Muscle layer of colon (tissue), 2 donors: ENCODE measurements around the gene GABARAP.
A peak's percentile ranks its signal among the peaks of the same experiment; 100 is the strongest.

ENCODE experiments used
- H3K27ac ChIP-seq: one replicate; pipeline ENCODE4 v1.7.0; 2013; ENCODE audit warnings: low read depth, mild to moderate bottlenecking, low read length, moderate library complexity
- H3K27me3 ChIP-seq, 2 donors: one replicate each; pipeline ENCODE4 v1.7.0; 2013; ENCODE audit warnings: low read length in 2 of 2, mild to moderate bottlenecking in 2 of 2; ENCODE audit not compliant: insufficient read depth in 2 of 2, control insufficient read depth in 1 of 2
- H3K36me3 ChIP-seq: one replicate; pipeline ENCODE4 v1.7.0; 2013; ENCODE audit warnings: mild to moderate bottlenecking, low read length; ENCODE audit not compliant: insufficient read depth
- H3K4me1 ChIP-seq: one replicate; pipeline ENCODE4 v1.7.0; 2013; ENCODE audit warnings: mild to moderate bottlenecking, low read length; ENCODE audit not compliant: insufficient read depth
- H3K4me3 ChIP-seq, 2 donors: one replicate each; pipeline ENCODE4 v1.7.0; 2013; ENCODE audit warnings: low read length in 2 of 2, low read depth in 1 of 2, mild to moderate bottlenecking in 1 of 2, moderate library complexity in 1 of 2
- H3K9ac ChIP-seq: one replicate; pipeline ENCODE4 v1.7.0; 2013; ENCODE audit warnings: low read length
- H3K9me3 ChIP-seq: one replicate; pipeline ENCODE4 v1.7.0; 2013; ENCODE audit warnings: mild to moderate bottlenecking, low read length
- donor health status: abdominal sarcoma.
- donor health status: Adenocarcinoma of cecum.

GABARAP gene

DNA sequence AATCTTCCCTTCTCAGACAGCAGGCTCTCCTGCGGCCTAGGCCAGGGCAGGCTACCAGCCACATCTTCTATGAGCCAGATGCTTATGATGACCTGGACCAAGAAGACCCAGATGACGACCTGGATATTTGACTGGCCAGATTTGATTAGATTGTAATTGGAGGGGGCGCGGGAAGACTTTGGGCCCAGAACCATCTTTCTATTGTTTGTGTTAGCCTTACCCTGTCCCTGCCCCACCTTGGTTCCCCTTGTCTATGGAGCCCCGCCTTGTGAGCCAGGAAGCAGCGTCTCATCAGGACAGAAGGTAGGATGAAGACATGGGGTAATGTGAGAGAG, 17.3 kb upstream of the GABARAP start:
- no peak overlapping the region for H3K4me3 ChIP-seq
- no peak overlapping the region for H3K27ac ChIP-seq
- H3K27me3 ChIP-seq, result peaks cover 31 to 39% of the 10 kb centered on the region in 2 donors
- H3K9me3 ChIP-seq, result no peaks in the 10 kb centered on the region
- no peaks in the 10 kb centered on the region for H3K4me1 ChIP-seq
- peaks cover 28% of the 10 kb centered on the region for H3K36me3 ChIP-seq
- no peak overlapping the region for H3K9ac ChIP-seq

DNA sequence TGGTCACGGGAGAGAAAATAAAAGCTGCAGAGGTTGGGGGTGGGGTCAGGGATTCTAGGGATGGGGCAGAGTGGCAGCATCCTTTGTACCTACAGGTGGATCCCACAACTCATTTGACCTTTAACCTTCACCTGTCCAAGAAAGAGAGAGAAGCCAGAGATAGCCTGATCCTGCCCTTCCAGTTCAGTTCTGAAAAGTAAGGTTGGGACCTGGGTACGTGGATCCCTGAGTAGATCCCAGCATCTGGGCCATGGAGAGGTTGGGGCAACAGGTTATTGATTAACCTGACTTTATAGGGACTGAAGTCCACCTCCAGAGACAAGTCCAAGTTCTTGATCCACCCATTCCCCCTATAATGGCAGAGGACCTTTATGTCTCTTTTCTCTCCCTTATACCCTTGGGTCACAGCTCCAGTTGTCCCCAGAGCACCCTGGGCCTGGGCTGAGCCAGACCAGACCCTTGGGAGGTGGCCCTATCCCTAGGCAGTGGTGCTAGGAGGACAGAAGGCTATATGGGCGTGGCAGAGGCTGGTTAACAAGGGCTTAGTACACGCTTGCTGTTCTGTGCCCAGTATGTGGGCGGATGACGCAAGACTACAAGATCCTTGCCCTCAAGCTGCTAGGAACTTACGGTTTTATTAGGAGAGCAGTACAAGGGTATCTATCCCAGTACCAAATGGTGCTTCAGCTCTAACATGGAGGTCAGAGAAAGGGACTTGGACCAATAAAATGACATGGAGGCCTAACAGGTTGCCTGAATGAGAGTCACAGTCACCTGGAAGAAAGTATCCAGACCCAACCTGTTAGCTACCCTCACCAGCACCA, 16.7 kb upstream of the GABARAP start:
- H3K4me1 ChIP-seq, result no peaks in the 10 kb centered on the region
- no peak overlapping the region for H3K4me3 ChIP-seq
- H3K9ac ChIP-seq, result no peak overlapping the region
- H3K36me3 ChIP-seq, result peaks cover 34% of the 10 kb centered on the region
- H3K9me3 ChIP-seq, result no peaks in the 10 kb centered on the region
- peaks cover 26 to 36% of the 10 kb centered on the region in 2 donors for H3K27me3 ChIP-seq
- no peak overlapping the region for H3K27ac ChIP-seq

DNA sequence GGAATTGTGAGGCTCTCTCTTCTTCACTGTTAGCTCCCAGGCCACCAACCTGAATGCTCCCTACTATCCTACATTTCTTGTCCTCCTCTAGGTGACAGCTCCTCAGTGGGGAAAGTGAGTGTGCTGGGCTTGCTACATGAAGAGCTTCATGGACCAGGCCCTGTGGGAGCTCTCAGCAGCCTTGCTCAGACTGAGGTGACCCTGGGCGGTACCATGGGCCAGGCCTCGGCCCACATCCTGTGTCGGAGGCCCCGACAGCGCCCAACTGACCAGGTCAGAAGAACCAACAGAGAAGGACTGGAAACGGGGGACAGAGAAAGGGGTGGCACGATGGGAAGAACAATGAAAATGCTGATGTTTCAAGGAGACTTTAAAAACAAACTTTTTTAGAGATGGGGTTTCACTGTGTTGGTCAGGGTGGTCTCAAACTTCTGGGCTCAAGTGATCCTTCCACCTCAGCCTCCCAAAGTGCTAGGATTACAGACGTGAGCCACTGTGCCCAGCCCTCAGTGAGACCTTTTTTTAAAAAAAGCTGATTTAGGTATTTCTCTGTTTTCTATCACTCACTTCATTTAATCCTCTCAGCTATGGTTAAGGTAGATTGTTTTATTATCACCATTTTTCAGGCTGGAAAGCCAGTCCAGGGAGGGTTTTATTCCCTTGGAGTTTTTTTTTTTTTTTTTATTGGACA, 14.7 kb upstream of the GABARAP start:
- Histone ChIP-seq H3K4me1 (peaks cover 9% of the 10 kb centered on the region), H3K36me3 (peaks cover 35% of the 10 kb centered on the region), H3K9ac (no peak overlapping the region), H3K27me3 (peaks cover 9 to 17% of the 10 kb centered on the region in 2 donors), H3K9me3 (no peaks in the 10 kb centered on the region), H3K27ac (no peak overlapping the region), H3K4me3 (no peak overlapping the region)

DNA sequence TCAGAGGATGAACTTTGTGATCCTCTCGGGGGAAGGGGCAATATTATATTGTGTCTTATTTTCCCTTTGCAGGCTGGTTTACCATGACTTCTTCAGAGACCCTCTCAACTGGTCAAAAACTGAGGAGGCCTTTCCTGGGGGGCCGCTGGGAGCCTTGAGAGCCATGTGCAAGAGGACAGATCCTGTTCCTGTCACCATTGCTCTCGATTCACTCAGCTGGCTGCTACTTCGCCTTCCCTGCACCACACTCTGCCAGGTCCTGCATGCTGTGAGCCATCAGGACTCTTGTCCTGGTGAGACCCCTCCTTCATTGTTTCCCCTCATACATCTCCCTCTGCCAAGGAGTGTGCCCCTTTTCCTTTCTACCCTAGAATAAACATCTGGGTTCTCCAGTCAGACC, 12.3 kb upstream of the GABARAP start:
- Histone ChIP-seq H3K27ac (no peak overlapping the region), H3K4me3 (no peak overlapping the region), H3K9ac (no peak overlapping the region), H3K9me3 (no peaks in the 10 kb centered on the region), H3K36me3 (peaks cover 35% of the 10 kb centered on the region), H3K4me1 (peaks cover 22% of the 10 kb centered on the region), H3K27me3 (no peaks in the 10 kb centered on the region)

DNA sequence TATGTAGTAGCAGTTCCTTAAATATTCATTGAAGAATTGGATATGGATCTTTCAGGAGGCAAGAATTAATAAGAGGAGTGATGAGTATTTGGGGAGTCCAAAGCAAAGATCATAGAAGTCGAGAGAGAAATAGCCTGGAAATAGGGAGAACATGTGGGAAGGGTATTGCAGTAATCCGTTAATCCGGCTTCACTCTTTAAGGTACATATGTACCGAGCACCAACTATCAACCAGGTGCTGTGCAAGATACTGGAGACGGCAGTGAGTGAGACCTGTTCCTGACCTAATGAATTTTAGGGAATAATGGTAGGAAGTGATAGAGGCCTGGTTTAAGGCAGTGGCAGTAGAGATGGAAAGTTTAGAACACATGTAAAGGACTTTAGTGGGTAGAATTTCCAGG, 10.8 kb upstream of the GABARAP start:
- Histone ChIP-seq H3K4me3 (peak overlapping the region; percentile 73 to 79), H3K9me3 (no peaks in the 10 kb centered on the region), H3K27ac (peak overlapping the region; percentile 92), H3K9ac (peak overlapping the region; percentile 91), H3K36me3 (peaks cover 24% of the 10 kb centered on the region), H3K4me1 (peaks cover 31% of the 10 kb centered on the region), H3K27me3 (no peaks in the 10 kb centered on the region)

DNA sequence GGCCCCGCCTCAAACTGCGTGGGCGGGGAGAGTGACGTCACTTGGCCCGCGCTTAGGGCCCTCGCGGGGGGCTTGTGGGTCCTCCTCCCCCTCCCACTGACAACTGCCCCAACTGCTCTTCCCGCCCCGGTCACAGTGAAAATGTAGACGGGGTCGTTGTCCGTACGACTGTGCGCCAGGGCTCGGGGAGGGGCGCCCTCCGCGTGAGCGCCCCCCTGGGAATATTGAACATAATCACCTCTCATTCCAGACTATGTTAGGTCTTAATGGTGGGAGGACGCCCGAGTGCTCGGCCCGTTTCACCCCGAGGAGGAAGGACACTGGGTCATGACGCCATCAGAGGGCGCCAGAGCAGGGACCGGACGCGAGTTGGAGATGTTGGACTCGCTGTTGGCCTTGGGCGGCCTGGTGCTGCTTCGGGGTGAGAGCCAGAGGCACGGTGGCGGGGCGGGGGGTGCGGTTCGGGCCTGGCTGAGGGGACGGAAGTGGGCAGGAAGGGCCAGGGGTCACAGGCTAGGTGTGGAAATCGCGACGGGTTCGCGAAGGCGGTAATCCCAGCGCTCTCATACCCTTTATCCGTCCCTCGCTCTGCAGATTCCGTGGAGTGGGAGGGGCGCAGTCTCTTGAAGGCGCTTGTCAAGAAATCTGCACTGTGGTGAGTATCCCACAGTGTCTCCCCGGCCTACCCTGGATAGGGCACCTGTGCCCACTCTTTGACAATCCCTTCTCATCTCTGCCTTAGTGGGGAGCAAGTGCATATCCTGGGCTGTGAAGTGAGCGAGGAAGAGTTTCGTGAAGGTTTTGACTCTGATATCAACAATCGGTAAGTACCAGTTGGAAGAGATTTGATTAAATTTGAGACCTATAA, 10.2 kb upstream of the GABARAP start, which contains the start of gene ELP5:
ELP5 (plus strand) TSS at position 40 of the 868 bp plus-strand sequence; CDS start at position 376, 336 bp downstream.
- H3K27me3 ChIP-seq, result no peaks in the 10 kb centered on the region

DNA sequence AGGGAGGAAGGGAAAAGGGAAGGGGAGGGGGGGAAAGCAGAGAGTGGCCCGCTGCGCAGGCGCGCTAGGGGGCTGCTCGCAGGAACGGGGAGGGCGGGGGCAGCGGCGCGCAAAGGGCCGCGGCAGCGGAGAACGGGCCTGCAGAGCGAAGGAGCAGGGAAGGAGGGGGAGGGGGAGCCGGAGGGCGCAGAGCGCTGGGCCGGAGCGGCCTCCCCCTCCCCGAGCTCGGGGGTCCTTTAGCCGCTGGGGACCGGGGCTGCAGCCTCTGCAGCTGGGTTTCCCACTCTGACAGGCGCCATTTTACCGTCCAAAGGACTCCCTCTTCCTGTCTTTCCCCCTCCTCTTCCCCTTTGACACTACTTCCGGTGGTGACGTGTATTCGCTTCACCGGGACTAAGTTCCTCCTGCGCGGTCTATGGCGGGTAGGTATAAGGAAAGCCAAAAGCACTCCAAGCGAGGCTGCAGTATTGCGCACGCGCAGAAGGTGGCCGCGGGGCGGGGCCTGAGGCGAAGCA, 9.5 kb upstream of the GABARAP start, which contains the start of gene CTDNEP1:
CTDNEP1 (minus strand) TSS at position 74 of the 515 bp plus-strand sequence. CDS start 438 bp downstream, outside the sequence.
- Histone ChIP-seq H3K9me3 (no peaks in the 10 kb centered on the region), H3K9ac (peak within 1 kb of the TSS; percentile 91), H3K27ac (peak within 1 kb of the TSS; percentile 92), H3K27me3 (no peaks in the 10 kb centered on the region), H3K4me1 (peaks cover 31% of the 10 kb centered on the region), H3K36me3 (peaks cover 26% of the 10 kb centered on the region), H3K4me3 (peak within 1 kb of the TSS; percentile 79 to 83)

More for the DNA sequence above, 10.2 kb upstream of the GABARAP start, which contains the start of gene ELP5:
- peak within 1 kb of the TSS; percentile 91 for H3K9ac ChIP-seq
- peaks cover 24% of the 10 kb centered on the region for H3K36me3 ChIP-seq
- H3K27ac ChIP-seq, result peak within 1 kb of the TSS; percentile 92
- H3K4me1 ChIP-seq, result peaks cover 31% of the 10 kb centered on the region
- H3K4me3 ChIP-seq, result peak within 1 kb of the TSS; percentile 79 to 83
- H3K9me3 ChIP-seq, result no peaks in the 10 kb centered on the region

DNA sequence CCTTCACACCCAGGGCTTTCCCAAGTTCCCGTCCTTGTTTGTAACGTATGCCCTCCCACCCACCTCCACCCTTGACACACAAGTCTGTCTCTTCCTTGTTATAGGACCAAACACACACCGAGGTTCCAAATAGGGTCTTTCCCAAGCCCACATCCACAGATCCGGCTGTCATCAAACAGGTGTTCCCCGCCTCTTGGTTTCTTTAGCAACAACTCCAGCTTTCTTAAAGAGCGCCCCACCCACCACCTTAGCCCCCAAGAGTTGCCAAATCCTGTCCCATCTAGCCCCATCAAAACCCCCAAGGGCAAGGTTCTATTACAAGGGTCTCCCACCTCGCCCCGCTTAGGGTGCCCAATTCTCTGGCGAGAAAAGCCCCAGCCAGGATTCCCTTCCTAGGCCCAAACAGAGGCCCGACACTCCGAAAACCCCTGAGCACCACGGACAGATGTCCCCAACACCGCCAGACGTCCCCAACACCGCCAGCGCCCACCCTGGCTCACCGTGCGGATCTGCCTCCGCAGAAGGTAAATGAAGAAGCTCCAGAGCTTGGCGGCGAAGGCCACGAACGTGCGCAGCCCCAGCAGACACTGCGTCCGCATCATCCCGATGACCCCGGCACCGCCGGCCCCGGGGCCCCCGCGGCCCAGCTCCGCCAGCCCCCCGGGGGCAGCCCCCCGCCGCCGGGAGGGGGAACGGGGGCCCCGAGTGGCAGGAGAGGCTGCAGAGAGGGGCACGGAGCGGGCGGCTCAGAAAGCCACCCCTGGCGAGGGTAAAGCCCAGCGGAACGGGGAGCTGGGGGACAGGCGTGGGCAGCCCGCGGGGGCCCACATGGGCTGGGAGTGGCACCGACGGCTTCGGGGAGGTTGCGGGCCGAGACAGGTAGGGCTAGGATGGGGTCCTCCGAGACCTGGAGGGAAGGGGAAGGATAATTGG, 8.7 kb upstream of the GABARAP start:
- H3K36me3 ChIP-seq, result peaks cover 27% of the 10 kb centered on the region
- H3K9me3 ChIP-seq, result no peaks in the 10 kb centered on the region
- peak overlapping the region; percentile 74 for H3K9ac ChIP-seq
- peaks cover 31% of the 10 kb centered on the region for H3K4me1 ChIP-seq
- H3K27me3 ChIP-seq, result no peaks in the 10 kb centered on the region
- peak overlapping the region; percentile 79 to 83 for H3K4me3 ChIP-seq
- H3K27ac ChIP-seq, result peak overlapping the region; percentile 86

DNA sequence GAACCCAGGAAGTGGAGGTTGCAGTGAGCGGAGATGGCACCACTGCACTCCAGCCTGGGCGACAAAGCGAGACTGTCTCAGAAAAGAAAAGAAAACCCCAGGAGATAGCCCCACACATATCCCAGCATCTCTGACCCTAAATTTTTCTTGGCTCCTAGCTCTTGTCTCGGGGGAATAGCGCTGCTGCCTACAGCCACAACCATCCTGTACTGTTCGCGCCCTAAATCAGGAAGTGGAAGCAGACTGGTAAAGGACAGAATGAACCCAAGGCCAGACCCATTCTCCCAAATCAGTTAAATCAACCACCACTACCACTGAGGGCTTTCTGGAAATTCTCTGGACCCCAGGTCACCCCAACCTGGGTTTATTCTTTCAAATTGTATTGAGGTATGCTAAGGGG, 7.6 kb upstream of the GABARAP start:
- H3K27me3 ChIP-seq, result no peaks in the 10 kb centered on the region
- H3K36me3 ChIP-seq, result peaks cover 29% of the 10 kb centered on the region
- H3K9me3 ChIP-seq, result no peaks in the 10 kb centered on the region
- H3K9ac ChIP-seq, result peak overlapping the region; percentile 74
- H3K4me3 ChIP-seq, result peak overlapping the region; percentile 79 to 83
- peak overlapping the region; percentile 86 for H3K27ac ChIP-seq
- peaks cover 31% of the 10 kb centered on the region for H3K4me1 ChIP-seq

DNA sequence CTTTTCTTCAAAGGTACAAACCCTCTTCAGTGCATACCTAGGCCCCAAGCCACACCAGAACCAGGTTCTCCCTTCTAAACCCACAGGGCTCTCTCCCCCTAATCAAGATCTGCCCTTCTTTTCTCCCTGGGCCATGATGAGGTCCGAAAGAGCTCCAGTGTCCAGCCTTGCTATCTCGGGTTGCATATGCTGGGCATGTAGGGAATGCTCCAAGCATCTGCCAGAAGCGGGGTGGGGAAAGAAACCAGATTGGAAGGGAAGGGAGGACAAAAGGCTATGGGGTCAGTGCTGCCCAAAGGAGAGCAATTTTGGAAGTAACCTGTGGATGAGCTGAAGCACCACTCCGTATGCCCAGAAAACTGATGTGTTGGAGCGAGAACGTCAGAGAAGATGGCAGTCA, 7.0 kb upstream of the GABARAP start:
- no peaks in the 10 kb centered on the region for H3K27me3 ChIP-seq
- H3K36me3 ChIP-seq, result peaks cover 29% of the 10 kb centered on the region
- H3K4me3 ChIP-seq, result no peak overlapping the region
- peaks cover 31% of the 10 kb centered on the region for H3K4me1 ChIP-seq
- H3K9me3 ChIP-seq, result no peaks in the 10 kb centered on the region
- H3K9ac ChIP-seq, result no peak overlapping the region
- no peak overlapping the region for H3K27ac ChIP-seq
